Upper lobe of right lung (tissue), 1 donor: ENCODE results near the gene AP2B1. TPM values are rescaled to one million over a fixed set of nuclear protein-coding genes. Genes with fewer than 3 reads are reported as not detected.
"Not testable (repeated sequence)": the region's sequence is repeated elsewhere in the genome, so short reads cannot be mapped to it uniquely, and the experiment has no call there.

Experiments used
- ATAC-seq: fragments of 200-7000 bp; cut with Tn5 transposase; one replicate; pipeline ENCODE4 v1.9.1; 2020; ENCODE audit warnings: mild to moderate bottlenecking, moderate library complexity
- DNase-seq: peaks from one replicate; pipeline ENCODE4 v3.0.0-alpha.2; 2020
- H3K27ac ChIP-seq: fragments of 200-600 bp; one replicate; pipeline ENCODE4 v1.8.0; 2022
- H3K27me3 ChIP-seq: fragments of 200-600 bp; one replicate; pipeline ENCODE4 v1.8.0; 2022; ENCODE audit warnings: mild to moderate bottlenecking
- H3K36me3 ChIP-seq: fragments of 200-600 bp; one replicate; pipeline ENCODE4 v1.8.0; 2022
- H3K4me1 ChIP-seq: fragments of 200-600 bp; one replicate; pipeline ENCODE4 v1.8.0; 2022
- H3K4me3 ChIP-seq: fragments of 200-600 bp; one replicate; pipeline ENCODE4 v1.8.0; 2022; ENCODE audit warnings: mild to moderate bottlenecking
- H3K9me3 ChIP-seq: fragments of 200-600 bp; one replicate; pipeline ENCODE4 v1.8.0; 2022
- CTCF ChIP-seq: fragments of 200-600 bp; IDR thresholded peaks from one replicate; pipeline ENCODE4 v1.8.0; 2022; ENCODE audit warnings: antibody characterized with exemption
- intact Hi-C: fragments of 100-400 bp; cut with DNase I; formaldehyde crosslinking; loops from one replicate; pipeline ENCODE4 v1.11.0; 2022
- total RNA-seq: library from RNA; stranded (reverse); fragmentation: NEBNext Ultra II Directional; extraction: Animal tissue kit (Norgen Biotek cat#: 25700); gene quantifications from one replicate; pipeline ENCODE4 v1.2.1, GENCODE V29; 2021
- donor health status: DM: no; HTN: yes; CAD: no; lungs with severe emphysema.

The AP2B1 gene
- total RNA-seq, 1 donor from 2014 or later = 153 TPM

GRCh38 chr17:35748341-35748841 is 161.3 kb downstream of the AP2B1 start:
- intact Hi-C loops = loop anchor here (5.0 to 10.0 kb wide), 2 partner anchors 134 to 576 kb away; no protein-coding TSS in a partner anchor
- TF ChIP-seq CTCF = no peak
- peaks cover 41% of the 10 kb centered on the region for H3K27me3 ChIP-seq
- H3K36me3 ChIP-seq = no peaks in the 10 kb centered on the region
- H3K4me1 ChIP-seq = peaks cover 9% of the 10 kb centered on the region
- no peaks in the 10 kb centered on the region for H3K9me3 ChIP-seq
- ATAC-seq (peak; percentile 11), DNase-seq (peak; percentile 75)
- no peak overlapping the region for H3K4me3 ChIP-seq
- H3K27ac ChIP-seq = no peak overlapping the region

- H3K4me3 ChIP-seq = no peak overlapping the region
- TF ChIP-seq CTCF = no peak
- DNase-seq = no peak
- peaks cover 9% of the 10 kb centered on the region for H3K4me1 ChIP-seq
- no peaks in the 10 kb centered on the region for H3K9me3 ChIP-seq
- peaks cover 35% of the 10 kb centered on the region for H3K27me3 ChIP-seq
- no peak for ATAC-seq
- H3K27ac ChIP-seq = no peak overlapping the region
- intact Hi-C loops = loop anchor here (5.0 to 10.0 kb wide), 2 partner anchors 134 to 577 kb away; no protein-coding TSS in a partner anchor
- no peaks in the 10 kb centered on the region for H3K36me3 ChIP-seq
Observed at GRCh38 chr17:35748979-35749378, 161.9 kb downstream of the AP2B1 start.

GRCh38 chr17:35749560-35750412 is 162.7 kb downstream of the AP2B1 start:
- H3K4me3 ChIP-seq = no peak overlapping the region
- ATAC-seq = peak; percentile 20
- DNase-seq = no peak
- no peaks in the 10 kb centered on the region for H3K9me3 ChIP-seq
- intact Hi-C loops = loop anchor here (5.0 to 10.0 kb wide), 2 partner anchors 135 to 577 kb away; no protein-coding TSS in a partner anchor
- H3K36me3 ChIP-seq = no peaks in the 10 kb centered on the region
- no peak overlapping the region for H3K27ac ChIP-seq
- peaks cover 35% of the 10 kb centered on the region for H3K27me3 ChIP-seq
- H3K4me1 ChIP-seq = peaks cover 9% of the 10 kb centered on the region
- TF ChIP-seq CTCF = no peak

- TF ChIP-seq CTCF = no peak
- DNase-seq = no peak
- intact Hi-C loops = no loop called here
- H3K4me3 ChIP-seq = no peak overlapping the region
- H3K36me3 ChIP-seq = no peaks in the 10 kb centered on the region
- H3K27ac ChIP-seq = no peak overlapping the region
- H3K27me3 ChIP-seq = peaks cover 35% of the 10 kb centered on the region
- H3K4me1 ChIP-seq = peaks cover 9% of the 10 kb centered on the region
- no peaks in the 10 kb centered on the region for H3K9me3 ChIP-seq
- ATAC-seq = no peak
Observed at GRCh38 chr17:35750526-35751395, 163.6 kb downstream of the AP2B1 start.

- H3K27me3 ChIP-seq = peaks cover 35% of the 10 kb centered on the region
- H3K4me3 ChIP-seq, ATAC-seq, H3K36me3 ChIP-seq, DNase-seq, H3K4me1 ChIP-seq, H3K9me3 ChIP-seq, H3K27ac ChIP-seq, intact Hi-C loops: not testable (repeated sequence)
Observed at GRCh38 chr17:35751541-35751940, 164.4 kb downstream of the AP2B1 start.
